Stimulated activated CD4-positive, alpha-beta T cell treated with anti-CD3 and anti-CD28 coated beads, Interleukin-2, amount 100 ng/mL, for 24 hours (primary cell): ENCODE data around the gene IRF2.
"Not testable (repeated sequence)": the region's sequence is repeated elsewhere in the genome, so short reads cannot be mapped to it uniquely, and the experiment has no call there.

Source experiments
- DNase-seq, 2 donors: peaks; one replicate each; pipeline ENCODE4 v3.0.0-alpha.2; 2020

IRF2 gene

GRCh38 chr4:184359888-184360287 lies 114.5 kb downstream of the IRF2 start:
- no peak for DNase-seq

GRCh38 chr4:184358521-184359232 lies 115.7 kb downstream of the IRF2 start:
- DNase-seq = no peak

GRCh38 chr4:184357772-184358171 lies 116.6 kb downstream of the IRF2 start:
- DNase-seq = no peak

GRCh38 chr4:184357165-184357564 lies 117.2 kb downstream of the IRF2 start:
- no peak for DNase-seq

- no peak for DNase-seq
Observed at GRCh38 chr4:184356366-184356765, 118.0 kb downstream of the IRF2 start.

GRCh38 chr4:184355857-184356256 lies 118.5 kb downstream of the IRF2 start:
- no peak for DNase-seq

GRCh38 chr4:184355111-184355604 lies 119.2 kb downstream of the IRF2 start:
- DNase-seq = no peak

GRCh38 chr4:184352891-184353290 lies 121.5 kb downstream of the IRF2 start:
- DNase-seq = no peak

- DNase-seq = no peak
Observed at GRCh38 chr4:184351560-184352451, 122.5 kb downstream of the IRF2 start.

GRCh38 chr4:184350964-184351363 lies 123.4 kb downstream of the IRF2 start:
- no peak for DNase-seq

- no peak for DNase-seq
Observed at GRCh38 chr4:184350213-184350817, 124.0 kb downstream of the IRF2 start.

GRCh38 chr4:184349283-184350039 lies 124.9 kb downstream of the IRF2 start:
- no peak for DNase-seq

- no peak for DNase-seq
Observed at GRCh38 chr4:184348311-184349233, 125.8 kb downstream of the IRF2 start.

- no peak for DNase-seq
Observed at GRCh38 chr4:184347251-184348239, 126.8 kb downstream of the IRF2 start.

GRCh38 chr4:184346682-184347081 lies 127.7 kb downstream of the IRF2 start:
- no peak for DNase-seq

- not testable (repeated sequence) for DNase-seq
Observed at GRCh38 chr4:184346273-184346672, 128.1 kb downstream of the IRF2 start.

GRCh38 chr4:184345573-184345922 lies 128.8 kb downstream of the IRF2 start:
- DNase-seq = no peak

- peak in 1 of 2 donors; percentile 17 for DNase-seq
Observed at GRCh38 chr4:184344899-184345572, 129.3 kb downstream of the IRF2 start.

- DNase-seq = no peak
Observed at GRCh38 chr4:184344435-184344834, 129.9 kb downstream of the IRF2 start.
